Panc1 (cell line): ENCODE data around the gene WAPL.
"Not testable (repeated sequence)": the region's sequence is repeated elsewhere in the genome, so short reads cannot be mapped to it uniquely, and the experiment has no call there.

Experiments used
- SIN3A ChIP-seq: IDR thresholded peaks from 2 replicates; pipeline ENCODE4 v1.6.1; 2012; ENCODE audit warnings: low read depth, mild to moderate bottlenecking, low read length, moderate library complexity, borderline replicate concordance; ENCODE audit not compliant: insufficient read depth
- TF ChIP-seq, protein P1 (sequence below): fragments of 450-650 bp; IDR thresholded peaks from 2 replicates; pipeline ENCODE4 v1.5.1; 2017; ENCODE audit warnings: mild to moderate bottlenecking
- TF ChIP-seq, protein P2 (sequence below), 2 experiments: IDR thresholded peaks; 2 replicates each; pipeline ENCODE4 v1.6.1; 2011 to 2012; ENCODE audit warnings: low read depth in 2 of 2, control low read depth in 1 of 2, low read length in 1 of 2, mild to moderate bottlenecking in 1 of 2, moderate library complexity in 1 of 2; ENCODE audit not compliant: insufficient read depth in 1 of 2

DNA sequence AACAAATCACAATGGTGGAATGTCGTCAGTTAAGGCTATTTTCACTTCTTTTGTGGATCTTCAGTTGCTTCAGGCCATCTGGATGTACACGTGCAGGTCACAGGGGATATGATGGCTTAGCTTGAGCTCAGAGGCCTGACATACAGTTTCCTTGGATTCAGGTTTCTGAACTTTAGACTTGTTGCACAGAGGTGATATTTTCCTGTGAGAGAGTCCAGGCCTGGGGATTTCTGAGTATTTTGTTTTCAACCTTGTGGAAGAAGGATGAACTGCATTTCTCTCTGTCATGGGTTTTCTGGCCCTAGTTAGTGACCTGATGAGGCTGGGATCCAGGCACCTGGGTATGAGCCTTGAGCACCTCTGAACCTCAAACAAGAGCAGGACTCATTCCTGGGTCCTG, 44.9 kb upstream of the WAPL start:
- TF ChIP-seq, protein P1, sequence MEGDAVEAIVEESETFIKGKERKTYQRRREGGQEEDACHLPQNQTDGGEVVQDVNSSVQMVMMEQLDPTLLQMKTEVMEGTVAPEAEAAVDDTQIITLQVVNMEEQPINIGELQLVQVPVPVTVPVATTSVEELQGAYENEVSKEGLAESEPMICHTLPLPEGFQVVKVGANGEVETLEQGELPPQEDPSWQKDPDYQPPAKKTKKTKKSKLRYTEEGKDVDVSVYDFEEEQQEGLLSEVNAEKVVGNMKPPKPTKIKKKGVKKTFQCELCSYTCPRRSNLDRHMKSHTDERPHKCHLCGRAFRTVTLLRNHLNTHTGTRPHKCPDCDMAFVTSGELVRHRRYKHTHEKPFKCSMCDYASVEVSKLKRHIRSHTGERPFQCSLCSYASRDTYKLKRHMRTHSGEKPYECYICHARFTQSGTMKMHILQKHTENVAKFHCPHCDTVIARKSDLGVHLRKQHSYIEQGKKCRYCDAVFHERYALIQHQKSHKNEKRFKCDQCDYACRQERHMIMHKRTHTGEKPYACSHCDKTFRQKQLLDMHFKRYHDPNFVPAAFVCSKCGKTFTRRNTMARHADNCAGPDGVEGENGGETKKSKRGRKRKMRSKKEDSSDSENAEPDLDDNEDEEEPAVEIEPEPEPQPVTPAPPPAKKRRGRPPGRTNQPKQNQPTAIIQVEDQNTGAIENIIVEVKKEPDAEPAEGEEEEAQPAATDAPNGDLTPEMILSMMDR = not testable (repeated sequence)
- TF ChIP-seq, protein P2, sequence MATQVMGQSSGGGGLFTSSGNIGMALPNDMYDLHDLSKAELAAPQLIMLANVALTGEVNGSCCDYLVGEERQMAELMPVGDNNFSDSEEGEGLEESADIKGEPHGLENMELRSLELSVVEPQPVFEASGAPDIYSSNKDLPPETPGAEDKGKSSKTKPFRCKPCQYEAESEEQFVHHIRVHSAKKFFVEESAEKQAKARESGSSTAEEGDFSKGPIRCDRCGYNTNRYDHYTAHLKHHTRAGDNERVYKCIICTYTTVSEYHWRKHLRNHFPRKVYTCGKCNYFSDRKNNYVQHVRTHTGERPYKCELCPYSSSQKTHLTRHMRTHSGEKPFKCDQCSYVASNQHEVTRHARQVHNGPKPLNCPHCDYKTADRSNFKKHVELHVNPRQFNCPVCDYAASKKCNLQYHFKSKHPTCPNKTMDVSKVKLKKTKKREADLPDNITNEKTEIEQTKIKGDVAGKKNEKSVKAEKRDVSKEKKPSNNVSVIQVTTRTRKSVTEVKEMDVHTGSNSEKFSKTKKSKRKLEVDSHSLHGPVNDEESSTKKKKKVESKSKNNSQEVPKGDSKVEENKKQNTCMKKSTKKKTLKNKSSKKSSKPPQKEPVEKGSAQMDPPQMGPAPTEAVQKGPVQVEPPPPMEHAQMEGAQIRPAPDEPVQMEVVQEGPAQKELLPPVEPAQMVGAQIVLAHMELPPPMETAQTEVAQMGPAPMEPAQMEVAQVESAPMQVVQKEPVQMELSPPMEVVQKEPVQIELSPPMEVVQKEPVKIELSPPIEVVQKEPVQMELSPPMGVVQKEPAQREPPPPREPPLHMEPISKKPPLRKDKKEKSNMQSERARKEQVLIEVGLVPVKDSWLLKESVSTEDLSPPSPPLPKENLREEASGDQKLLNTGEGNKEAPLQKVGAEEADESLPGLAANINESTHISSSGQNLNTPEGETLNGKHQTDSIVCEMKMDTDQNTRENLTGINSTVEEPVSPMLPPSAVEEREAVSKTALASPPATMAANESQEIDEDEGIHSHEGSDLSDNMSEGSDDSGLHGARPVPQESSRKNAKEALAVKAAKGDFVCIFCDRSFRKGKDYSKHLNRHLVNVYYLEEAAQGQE (IDR thresholded peaks at IDR 0.05; ENCODE audit: insufficient read depth in 1 of 2, low read depth in 2 of 2, low read length in 1 of 2) = not testable (repeated sequence)
- not testable (repeated sequence) for TF ChIP-seq SIN3A
